Left ventricle myocardium inferior (tissue), 1 donor: ENCODE data around the gene ADAMTS20. TPM values are rescaled to one million over a fixed set of nuclear protein-coding genes. Genes with fewer than 3 reads are reported as not detected.
"Not testable (repeated sequence)": the region's sequence is repeated elsewhere in the genome, so short reads cannot be mapped to it uniquely, and the experiment has no call there.

Experiments
- DNase-seq: peaks from one replicate; pipeline ENCODE4 v3.0.0-alpha.2; 2020
- H3K27ac ChIP-seq: fragments of 200-600 bp; replicated peaks from 2 replicates; pipeline ENCODE4 v1.8.0; 2021
- H3K27me3 ChIP-seq: fragments of 200-600 bp; 2 replicates; pipeline ENCODE4 v1.8.0; 2021; ENCODE audit warnings: low read depth
- H3K36me3 ChIP-seq: fragments of 200-600 bp; 2 replicates; pipeline ENCODE4 v1.8.0; 2021
- H3K4me1 ChIP-seq: fragments of 200-600 bp; 2 replicates; pipeline ENCODE4 v1.8.0; 2021
- H3K4me3 ChIP-seq: fragments of 200-600 bp; 2 replicates; pipeline ENCODE4 v1.8.0; 2021; ENCODE audit warnings: mild to moderate bottlenecking, moderate library complexity
- H3K9me3 ChIP-seq: fragments of 200-600 bp; replicated peaks from 2 replicates; pipeline ENCODE4 v1.8.0; 2021
- CTCF ChIP-seq: fragments of 200-600 bp; IDR thresholded peaks from 2 replicates; pipeline ENCODE4 v1.8.0; 2021; ENCODE audit warnings: antibody characterized with exemption, mild to moderate bottlenecking, borderline replicate concordance
- intact Hi-C: fragments of 100-400 bp; cut with micrococcal nuclease; formaldehyde crosslinking; loops from one replicate; pipeline ENCODE4 v1.11.0; 2022
- total RNA-seq: library from RNA; stranded (reverse); fragmentation: NEBNext Ultra II Directional; extraction: Animal tissue kit (Norgen Biotek cat#: 25700); gene quantifications from one replicate; pipeline ENCODE4 v1.2.1, GENCODE V29; 2021
- donor health status: DM: no; HTN: yes; CAD: no; lungs with severe emphysema.

ADAMTS20 gene
- total RNA-seq, 1 donor from 2014 or later: not detected

DNA sequence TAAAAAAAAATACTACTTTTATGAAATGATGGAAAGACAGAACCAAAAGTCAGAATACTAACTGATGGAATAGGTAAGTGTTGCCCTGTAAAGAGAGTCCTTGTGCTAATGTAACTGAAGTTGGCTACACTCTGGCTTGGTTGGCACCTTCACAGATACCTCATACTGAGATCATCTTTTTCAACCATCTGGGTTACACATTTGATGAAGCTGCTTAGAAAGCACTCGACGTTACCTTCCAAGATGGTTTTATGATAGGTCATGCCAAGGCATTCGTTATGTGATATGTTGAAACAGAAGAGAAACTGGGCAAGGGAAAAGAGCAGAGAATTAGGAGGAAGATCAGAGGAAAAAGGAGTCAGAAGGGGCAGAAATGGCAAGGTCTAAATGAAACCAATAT, 203.8 kb downstream of the ADAMTS20 start:
- no peak overlapping the region for H3K4me3 ChIP-seq
- no peak overlapping the region for H3K27ac ChIP-seq
- no peaks in the 10 kb centered on the region for H3K27me3 ChIP-seq
- intact Hi-C loops: no loop called here
- no peaks in the 10 kb centered on the region for H3K36me3 ChIP-seq
- no peaks in the 10 kb centered on the region for H3K4me1 ChIP-seq
- no peak for TF ChIP-seq CTCF
- DNase-seq: no peak
- peaks cover 11% of the 10 kb centered on the region for H3K9me3 ChIP-seq

GRCh38 chr12:43347026-43347425, 205.0 kb downstream of the ADAMTS20 start:
- DNase-seq: no peak
- Histone ChIP-seq H3K4me3 (no peak overlapping the region), H3K27me3 (no peaks in the 10 kb centered on the region), H3K9me3 (peaks cover 11% of the 10 kb centered on the region), H3K4me1 (no peaks in the 10 kb centered on the region), H3K27ac (no peak overlapping the region), H3K36me3 (no peaks in the 10 kb centered on the region)
- intact Hi-C loops: no loop called here
- no peak for TF ChIP-seq CTCF

GRCh38 chr12:43345023-43345422, 207.0 kb downstream of the ADAMTS20 start:
- DNase-seq: no peak
- Histone ChIP-seq H3K27ac (no peak overlapping the region), H3K4me1 (no peaks in the 10 kb centered on the region), H3K4me3 (no peak overlapping the region), H3K36me3 (no peaks in the 10 kb centered on the region), H3K27me3 (no peaks in the 10 kb centered on the region), H3K9me3 (peaks cover 11% of the 10 kb centered on the region)
- intact Hi-C loops: no loop called here
- TF ChIP-seq CTCF: no peak

GRCh38 chr12:43341785-43342313, 210.2 kb downstream of the ADAMTS20 start:
- H3K9me3 ChIP-seq: peaks cover 11% of the 10 kb centered on the region
- H3K36me3 ChIP-seq, H3K27ac ChIP-seq, intact Hi-C loops, DNase-seq, H3K4me3 ChIP-seq, H3K27me3 ChIP-seq: not testable (repeated sequence)
- H3K4me1 ChIP-seq: peaks cover 16% of the 10 kb centered on the region

DNA sequence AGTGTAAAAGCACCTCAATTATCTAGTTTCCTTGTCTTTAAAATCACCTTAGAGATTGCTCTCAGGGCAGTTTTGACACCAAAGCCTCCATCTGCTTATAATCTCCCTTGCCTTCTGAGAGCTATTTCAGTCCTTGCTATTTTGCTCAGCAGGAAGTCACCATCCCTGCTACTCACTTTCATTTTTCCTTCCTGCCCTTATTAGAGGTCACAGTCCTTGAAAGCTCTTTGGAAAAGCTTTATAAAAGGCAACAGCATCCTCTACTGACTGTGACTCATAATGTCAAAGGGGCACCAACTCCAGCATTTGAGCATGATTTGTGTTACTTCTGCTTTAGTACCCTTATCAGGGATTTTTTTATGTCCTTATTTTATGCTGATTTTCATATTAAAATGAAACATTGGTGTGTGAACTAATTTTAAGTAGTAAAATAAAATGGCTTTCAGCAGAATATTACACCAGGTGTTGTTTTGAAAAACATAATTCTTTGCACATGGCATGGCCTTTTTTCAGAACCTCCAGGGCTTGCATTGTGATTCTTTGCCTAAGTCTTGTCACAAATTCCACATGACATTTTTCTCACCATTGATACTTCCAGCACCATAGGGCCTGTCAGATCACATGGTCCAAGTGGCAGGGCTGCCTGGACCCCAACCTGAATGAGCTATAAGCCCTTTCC, 213.0 kb downstream of the ADAMTS20 start:
- no peak for DNase-seq
- Histone ChIP-seq H3K27me3 (no peaks in the 10 kb centered on the region), H3K4me3 (no peak overlapping the region), H3K27ac (peak overlapping the region; percentile 56), H3K36me3 (no peaks in the 10 kb centered on the region), H3K9me3 (no peaks in the 10 kb centered on the region), H3K4me1 (peaks cover 16% of the 10 kb centered on the region)
- intact Hi-C loops: loop anchor here (10.0 kb wide), 1 partner anchor 754 kb away; the partner anchor contains the start of gene PRICKLE1
- TF ChIP-seq CTCF: peak; percentile 73

GRCh38 chr12:43337571-43338444, 214.2 kb downstream of the ADAMTS20 start:
- intact Hi-C loops: loop anchor here (10.0 kb wide), 1 partner anchor 753 kb away; the partner anchor contains the start of gene PRICKLE1
- no peaks in the 10 kb centered on the region for H3K36me3 ChIP-seq
- no peak for TF ChIP-seq CTCF
- no peak overlapping the region for H3K4me3 ChIP-seq
- H3K27ac ChIP-seq: peak overlapping the region; percentile 56
- no peaks in the 10 kb centered on the region for H3K27me3 ChIP-seq
- H3K9me3 ChIP-seq: no peaks in the 10 kb centered on the region
- H3K4me1 ChIP-seq: peaks cover 16% of the 10 kb centered on the region
- DNase-seq: no peak
